BE2C (cell line): Measurements from ENCODE around the gene KRTAP10-3.

Experiments
- DNase-seq: peaks from one replicate; pipeline ENCODE4 v3.0.0-alpha.2; 2020
- H3K27me3 ChIP-seq: fragments of 250-450 bp; sonication (Bioruptor Pico); 2 replicates; pipeline ENCODE4 v1.5.1; 2020; ENCODE audit warnings: mild to moderate bottlenecking
- H3K36me3 ChIP-seq: fragments of 250-450 bp; sonication (Bioruptor Pico); 2 replicates; pipeline ENCODE4 v1.5.1; 2020; ENCODE audit warnings: mild to moderate bottlenecking
- H3K4me1 ChIP-seq: fragments of 250-450 bp; sonication (Bioruptor Pico); 2 replicates; pipeline ENCODE4 v1.5.1; 2020
- H3K4me3 ChIP-seq: 2 replicates; pipeline ENCODE4 v1.5.1; 2011; ENCODE audit warnings: low read depth, low read length
- H3K9me3 ChIP-seq: fragments of 250-450 bp; sonication (Bioruptor Pico); 2 replicates; pipeline ENCODE4 v1.5.1; 2020
- CTCF ChIP-seq: IDR thresholded peaks from 2 replicates; pipeline ENCODE4 v1.5.1; 2012; ENCODE audit warnings: mild to moderate bottlenecking, low read depth, low read length

Gene KRTAP10-3

GRCh38 chr21:44515359-44516165, 43.0 kb downstream of the KRTAP10-3 start:
- no peak for TF ChIP-seq CTCF
- H3K4me3 ChIP-seq = no peak overlapping the region
- H3K36me3 ChIP-seq = no peaks in the 10 kb centered on the region
- no peaks in the 10 kb centered on the region for H3K4me1 ChIP-seq
- peaks cover 10% of the 10 kb centered on the region; the same call in 1 of the 2 replicates for H3K27me3 ChIP-seq
- H3K9me3 ChIP-seq = no peaks in the 10 kb centered on the region
- no peak for DNase-seq

GRCh38 chr21:44514746-44515358, 43.7 kb downstream of the KRTAP10-3 start:
- H3K27me3 ChIP-seq = peaks cover 10% of the 10 kb centered on the region; the same call in 1 of the 2 replicates
- no peak for DNase-seq
- TF ChIP-seq CTCF = no peak

GRCh38 chr21:44514218-44514520, 44.4 kb downstream of the KRTAP10-3 start:
- no peak for TF ChIP-seq CTCF
- Histone ChIP-seq H3K9me3 (no peaks in the 10 kb centered on the region), H3K36me3 (no peaks in the 10 kb centered on the region), H3K4me1 (no peaks in the 10 kb centered on the region), H3K4me3 (no peak overlapping the region), H3K27me3 (peaks cover 10% of the 10 kb centered on the region; the same call in 1 of the 2 replicates)
- no peak for DNase-seq

More at GRCh38 chr21:44514746-44515358, 43.7 kb downstream of the KRTAP10-3 start:
- H3K36me3 ChIP-seq = no peaks in the 10 kb centered on the region
- no peaks in the 10 kb centered on the region for H3K4me1 ChIP-seq
- H3K9me3 ChIP-seq = no peaks in the 10 kb centered on the region
- no peak overlapping the region for H3K4me3 ChIP-seq

- TF ChIP-seq CTCF = no peak
- Histone ChIP-seq H3K4me1 (no peaks in the 10 kb centered on the region), H3K27me3 (peaks cover 16% of the 10 kb centered on the region)
These were observed 45.0 kb downstream of the KRTAP10-3 start for GRCh38 chr21:44513389-44514217.

GRCh38 chr21:44512496-44513388, 45.9 kb downstream of the KRTAP10-3 start:
- no peaks in the 10 kb centered on the region for H3K4me1 ChIP-seq
- no peaks in the 10 kb centered on the region for H3K9me3 ChIP-seq
- no peak for TF ChIP-seq CTCF
- no peak for DNase-seq
- H3K27me3 ChIP-seq = peaks cover 24% of the 10 kb centered on the region
- no peak overlapping the region for H3K4me3 ChIP-seq
- H3K36me3 ChIP-seq = no peaks in the 10 kb centered on the region

More at GRCh38 chr21:44513389-44514217, 45.0 kb downstream of the KRTAP10-3 start:
- Histone ChIP-seq H3K36me3 (no peaks in the 10 kb centered on the region), H3K4me3 (no peak overlapping the region), H3K9me3 (no peaks in the 10 kb centered on the region)
- DNase-seq = no peak
